Liver (tissue), 9 donors: Measurements from ENCODE around the gene ELAVL3. TPM values are rescaled to one million over a fixed set of nuclear protein-coding genes. Genes with fewer than 3 reads are reported as not detected.

Source experiments
- DNase-seq: peaks from one replicate; pipeline ENCODE4 v3.0.0-alpha.2; 2017; ENCODE audit warnings: low spot score
- H3K27ac ChIP-seq, 2 donors: one replicate each; pipeline ENCODE4 v1.7.0; 2013; ENCODE audit warnings: inconsistent platforms in 2 of 2, low read length in 2 of 2, control low read depth in 1 of 2, low read depth in 1 of 2, mild to moderate bottlenecking in 1 of 2
- H3K27me3 ChIP-seq, 4 donors: one replicate each; pipeline versions ENCODE4 v1.6.1 to v1.7.0; 2013; ENCODE audit warnings: low read length in 3 of 4, inconsistent platforms in 1 of 4, mild to moderate bottlenecking in 1 of 4, moderate library complexity in 1 of 4; ENCODE audit not compliant: control insufficient read depth in 4 of 4, insufficient read depth in 4 of 4
- H3K36me3 ChIP-seq, 4 donors: one replicate each; pipeline versions ENCODE4 v1.6.1 to v1.7.0; 2013; ENCODE audit warnings: low read length in 3 of 4, mild to moderate bottlenecking in 3 of 4, low read depth in 1 of 4, moderate library complexity in 1 of 4; ENCODE audit not compliant: control insufficient read depth in 4 of 4, insufficient read depth in 3 of 4
- H3K4me1 ChIP-seq, 4 donors: one replicate each; pipeline versions ENCODE4 v1.6.1 to v1.7.0; 2013; ENCODE audit warnings: low read length in 3 of 4, mild to moderate bottlenecking in 3 of 4, moderate library complexity in 1 of 4; ENCODE audit not compliant: control insufficient read depth in 4 of 4, insufficient read depth in 4 of 4
- H3K4me3 ChIP-seq, 3 donors: one replicate each; pipeline versions ENCODE4 v1.6.1 to v1.7.0; 2013; ENCODE audit warnings: low read length in 3 of 3, control low read depth in 1 of 3, low read depth in 1 of 3, mild to moderate bottlenecking in 1 of 3
- H3K9ac ChIP-seq, 2 donors: one replicate each; pipeline ENCODE4 v1.7.0; 2013; ENCODE audit warnings: low read length in 2 of 2, mild to moderate bottlenecking in 2 of 2, moderate library complexity in 2 of 2, control low read depth in 1 of 2, low read depth in 1 of 2
- H3K9me3 ChIP-seq, 4 donors: one replicate each; pipeline versions ENCODE4 v1.6.1 to v1.7.0; 2013; ENCODE audit warnings: low read length in 3 of 4; ENCODE audit not compliant: control insufficient read depth in 4 of 4
- CTCF ChIP-seq: fragments of 150-350 bp; IDR thresholded peaks from 2 replicates; pipeline ENCODE4 v1.5.1; 2017; ENCODE audit warnings: improper control_type of control experiment, low read depth, low read length; ENCODE audit not compliant: missing input control
- EGR1 ChIP-seq, 2 donors: IDR thresholded peaks; 2 replicates each; pipeline ENCODE4 v1.6.1; 2016 to 2018; ENCODE audit warnings: antibody characterized with exemption in 2 of 2, low read depth in 2 of 2
- FOXA1 ChIP-seq: IDR thresholded peaks from 2 replicates; pipeline ENCODE4 v1.6.1; 2016; ENCODE audit warnings: antibody characterized with exemption
- FOXA2 ChIP-seq: IDR thresholded peaks from 2 replicates; pipeline ENCODE4 v1.6.1; 2016; ENCODE audit warnings: antibody characterized with exemption
- GABPA ChIP-seq, 2 donors: IDR thresholded peaks in 1 of 2; conservative IDR thresholded peaks in 1 of 2; 2 replicates each; pipeline ENCODE4 v1.6.1; 2016; ENCODE audit warnings: antibody characterized with exemption in 2 of 2, mild to moderate bottlenecking in 1 of 2, moderate library complexity in 1 of 2
- HNF4A ChIP-seq, 2 donors: conservative IDR thresholded peaks; 2 replicates each; pipeline ENCODE4 v1.6.1; 2016; ENCODE audit warnings: antibody characterized with exemption in 2 of 2, mild to moderate bottlenecking in 2 of 2
- HNF4G ChIP-seq: IDR thresholded peaks from 2 replicates; pipeline ENCODE4 v1.6.1; 2016; ENCODE audit warnings: antibody characterized with exemption
- JUND ChIP-seq, 2 donors: IDR thresholded peaks; 2 replicates each; pipeline ENCODE4 v1.6.1; 2016; ENCODE audit warnings: antibody characterized with exemption in 2 of 2
- NR2F2 ChIP-seq: IDR thresholded peaks from 2 replicates; pipeline ENCODE4 v1.6.1; 2016; ENCODE audit warnings: antibody characterized with exemption
- RAD21 ChIP-seq, 2 donors: IDR thresholded peaks; 2 replicates each; pipeline ENCODE4 v1.6.1; 2016; ENCODE audit warnings: antibody characterized with exemption in 2 of 2, mild to moderate bottlenecking in 2 of 2
- REST ChIP-seq: IDR thresholded peaks from 2 replicates; pipeline ENCODE4 v1.6.1; 2016; ENCODE audit warnings: antibody characterized with exemption, mild to moderate bottlenecking
- RXRA ChIP-seq, 2 donors: IDR thresholded peaks; 2 replicates each; pipeline ENCODE4 v1.6.1; 2017 to 2018; ENCODE audit warnings: antibody characterized with exemption in 2 of 2, mild to moderate bottlenecking in 1 of 2
- SP1 ChIP-seq: IDR thresholded peaks from 2 replicates; pipeline ENCODE4 v1.6.1; 2018; ENCODE audit warnings: antibody characterized with exemption, mild to moderate bottlenecking
- TAF1 ChIP-seq: conservative IDR thresholded peaks from 2 replicates; pipeline ENCODE4 v1.6.1; 2016; ENCODE audit warnings: antibody characterized with exemption, mild to moderate bottlenecking
- YY1 ChIP-seq: IDR thresholded peaks from 2 replicates; pipeline ENCODE4 v1.6.1; 2016; ENCODE audit warnings: antibody characterized with exemption, mild to moderate bottlenecking
- WGBS: extraction: QIAGEN DNeasy Blood & Tissue Kit; methylation state at CpG from one replicate; pipeline ENCODE4 v1.1.7; 2013; 5-methylcytosine and 5-hydroxymethylcytosine counted together
- polyA plus RNA-seq, 2 donors: library from polyadenylated mRNA; stranded (reverse) in 1 of 2; unstranded in 1 of 2; fragments of 200-250 nt in 1 of 2; fragments of >200 nt in 1 of 2; fragmentation: Nextera tagmentation in 1 of 2; extraction: Ambion mirVana in 1 of 2; gene quantifications; one replicate each; pipeline versions ENCODE4 v1.2.1 to v1.2.3, GENCODE V29; 2013 to 2015
- total RNA-seq, 2 donors: library from RNA; depleted of rRNA; stranded (reverse); fragments of >200 nt; gene quantifications; one replicate each; pipeline ENCODE4 v1.2.3, GENCODE V29; 2014
- TF ChIP-seq, protein P1 (sequence below): IDR thresholded peaks from 2 replicates; pipeline ENCODE4 v1.6.1; 2016; ENCODE audit warnings: antibody characterized with exemption
- TF ChIP-seq, protein P2 (sequence below): IDR thresholded peaks from 2 replicates; pipeline ENCODE4 v1.6.1; 2016; ENCODE audit warnings: antibody characterized with exemption
- TF ChIP-seq, protein P3 (sequence below): IDR thresholded peaks from 2 replicates; pipeline ENCODE4 v1.6.1; 2016; ENCODE audit warnings: antibody characterized with exemption
- donor health status: healthy.
- donor health status: healthy.
- donor health status: healthy.
- donor health status: healthy.
- donor health status: healthy.

Gene ELAVL3
- total and polyA plus RNA-seq, 4 donors: not detected

DNA sequence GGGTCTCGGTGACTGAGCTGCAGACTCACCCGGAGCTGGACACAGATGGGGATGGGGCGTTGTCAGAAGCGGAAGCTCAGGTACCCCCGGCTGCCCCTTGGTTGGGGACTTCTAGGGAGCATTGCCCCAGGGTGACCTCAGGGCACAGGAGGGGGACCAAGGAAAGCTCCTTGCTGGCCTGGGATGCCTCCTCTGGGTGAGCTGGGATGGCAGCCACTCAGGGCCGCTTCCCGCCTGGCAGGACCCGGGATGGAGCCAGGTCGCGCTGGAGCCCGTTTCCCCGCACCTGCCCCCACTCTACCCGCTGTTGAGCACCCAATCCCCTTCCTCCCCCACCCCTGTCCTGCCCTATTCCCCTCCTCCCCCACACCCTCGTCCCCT lies 34.6 kb downstream of the ELAVL3 start:
- H3K4me3 ChIP-seq: no peak overlapping the region
- no peaks in the 10 kb centered on the region for H3K9me3 ChIP-seq
- DNase-seq: no peak
- H3K9ac ChIP-seq: no peak overlapping the region
- no peak overlapping the region for H3K27ac ChIP-seq
- peaks cover 22 to 58% (median 33%) of the 10 kb centered on the region in 4 donors for H3K36me3 ChIP-seq
- no peaks in the 10 kb centered on the region for H3K4me1 ChIP-seq
- TF ChIP-seq GABPA (IDR thresholded peaks at IDR 0.05 in 1 of 2, conservative IDR thresholded peaks at IDR 0.05 in 1 of 2): no peak
- no peak for TF ChIP-seq REST
- TF ChIP-seq RXRA (IDR thresholded peaks at IDR 0.05): no peak
- no peak for TF ChIP-seq SP1
- TF ChIP-seq JUND (IDR thresholded peaks at IDR 0.05): no peak
- TF ChIP-seq EGR1 (IDR thresholded peaks at IDR 0.05; ENCODE audit: low read depth in 2 of 2): no peak
- no peak for TF ChIP-seq FOXA2
- no peak for TF ChIP-seq TAF1
- TF ChIP-seq, protein P1, sequence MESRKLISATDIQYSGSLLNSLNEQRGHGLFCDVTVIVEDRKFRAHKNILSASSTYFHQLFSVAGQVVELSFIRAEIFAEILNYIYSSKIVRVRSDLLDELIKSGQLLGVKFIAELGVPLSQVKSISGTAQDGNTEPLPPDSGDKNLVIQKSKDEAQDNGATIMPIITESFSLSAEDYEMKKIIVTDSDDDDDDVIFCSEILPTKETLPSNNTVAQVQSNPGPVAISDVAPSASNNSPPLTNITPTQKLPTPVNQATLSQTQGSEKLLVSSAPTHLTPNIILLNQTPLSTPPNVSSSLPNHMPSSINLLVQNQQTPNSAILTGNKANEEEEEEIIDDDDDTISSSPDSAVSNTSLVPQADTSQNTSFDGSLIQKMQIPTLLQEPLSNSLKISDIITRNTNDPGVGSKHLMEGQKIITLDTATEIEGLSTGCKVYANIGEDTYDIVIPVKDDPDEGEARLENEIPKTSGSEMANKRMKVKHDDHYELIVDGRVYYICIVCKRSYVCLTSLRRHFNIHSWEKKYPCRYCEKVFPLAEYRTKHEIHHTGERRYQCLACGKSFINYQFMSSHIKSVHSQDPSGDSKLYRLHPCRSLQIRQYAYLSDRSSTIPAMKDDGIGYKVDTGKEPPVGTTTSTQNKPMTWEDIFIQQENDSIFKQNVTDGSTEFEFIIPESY: no peak
- TF ChIP-seq HNF4G: no peak
- no peak for TF ChIP-seq RAD21 (IDR thresholded peaks at IDR 0.05)
- WGBS: 93% methylated on average over 14 of the region's 14 CpGs
- no peaks in the 10 kb centered on the region for H3K27me3 ChIP-seq

DNA sequence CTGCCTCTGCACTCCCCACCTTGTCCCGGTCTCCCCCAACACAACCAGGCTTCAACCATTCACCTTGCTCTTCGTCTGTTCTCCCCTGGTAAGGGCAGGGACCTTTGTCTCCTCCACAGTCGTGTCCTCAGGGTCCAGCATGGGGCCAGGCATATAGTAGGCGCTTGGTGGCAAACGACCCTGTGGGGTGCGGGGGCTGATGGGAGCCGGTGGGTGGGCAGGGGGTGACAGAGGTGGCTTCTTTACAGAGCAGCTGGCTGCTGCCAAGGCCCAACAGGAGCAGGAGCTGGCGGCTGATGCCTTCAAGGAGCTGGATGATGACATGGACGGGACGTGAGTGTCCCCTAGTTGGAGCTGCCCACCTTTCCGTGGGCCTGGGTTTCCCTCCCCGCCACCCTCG lies 35.7 kb downstream of the ELAVL3 start:
- Histone ChIP-seq H3K27ac (no peak overlapping the region), H3K9ac (no peak overlapping the region), H3K27me3 (no peaks in the 10 kb centered on the region), H3K9me3 (no peaks in the 10 kb centered on the region), H3K36me3 (peaks cover 28 to 65% (median 38%) of the 10 kb centered on the region in 4 donors), H3K4me3 (no peak overlapping the region), H3K4me1 (no peaks in the 10 kb centered on the region)
- 91% methylated on average over 13 of the region's 13 CpGs for WGBS
- TF ChIP-seq FOXA2: no peak
- no peak for TF ChIP-seq REST
- TF ChIP-seq CTCF: no peak
- TF ChIP-seq FOXA1: no peak
- TF ChIP-seq TAF1: no peak
- TF ChIP-seq, protein P2, sequence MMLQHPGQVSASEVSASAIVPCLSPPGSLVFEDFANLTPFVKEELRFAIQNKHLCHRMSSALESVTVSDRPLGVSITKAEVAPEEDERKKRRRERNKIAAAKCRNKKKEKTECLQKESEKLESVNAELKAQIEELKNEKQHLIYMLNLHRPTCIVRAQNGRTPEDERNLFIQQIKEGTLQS: no peak
- TF ChIP-seq, protein P3, sequence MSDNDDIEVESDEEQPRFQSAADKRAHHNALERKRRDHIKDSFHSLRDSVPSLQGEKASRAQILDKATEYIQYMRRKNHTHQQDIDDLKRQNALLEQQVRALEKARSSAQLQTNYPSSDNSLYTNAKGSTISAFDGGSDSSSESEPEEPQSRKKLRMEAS: no peak
- no peak for TF ChIP-seq HNF4G
- no peak for TF ChIP-seq RAD21 (IDR thresholded peaks at IDR 0.05)
- TF ChIP-seq GABPA (IDR thresholded peaks at IDR 0.05 in 1 of 2, conservative IDR thresholded peaks at IDR 0.05 in 1 of 2): no peak
- TF ChIP-seq HNF4A (conservative IDR thresholded peaks at IDR 0.05): no peak
- no peak for TF ChIP-seq EGR1 (IDR thresholded peaks at IDR 0.05; ENCODE audit: low read depth in 2 of 2)
- TF ChIP-seq NR2F2: no peak
- TF ChIP-seq, protein P1: no peak
- no peak for TF ChIP-seq YY1
- TF ChIP-seq JUND (IDR thresholded peaks at IDR 0.05): no peak
- no peak for TF ChIP-seq SP1
- no peak for DNase-seq
